Fibroblast of skin of abdomen (primary cell): Measurements from ENCODE around the gene SPATC1L.
"Not testable (repeated sequence)": the region's sequence is repeated elsewhere in the genome, so short reads cannot be mapped to it uniquely, and the experiment has no call there.

Experiments used
- DNase-seq: peaks from one replicate; pipeline ENCODE4 v3.0.0-alpha.2; 2013

SPATC1L gene

DNA sequence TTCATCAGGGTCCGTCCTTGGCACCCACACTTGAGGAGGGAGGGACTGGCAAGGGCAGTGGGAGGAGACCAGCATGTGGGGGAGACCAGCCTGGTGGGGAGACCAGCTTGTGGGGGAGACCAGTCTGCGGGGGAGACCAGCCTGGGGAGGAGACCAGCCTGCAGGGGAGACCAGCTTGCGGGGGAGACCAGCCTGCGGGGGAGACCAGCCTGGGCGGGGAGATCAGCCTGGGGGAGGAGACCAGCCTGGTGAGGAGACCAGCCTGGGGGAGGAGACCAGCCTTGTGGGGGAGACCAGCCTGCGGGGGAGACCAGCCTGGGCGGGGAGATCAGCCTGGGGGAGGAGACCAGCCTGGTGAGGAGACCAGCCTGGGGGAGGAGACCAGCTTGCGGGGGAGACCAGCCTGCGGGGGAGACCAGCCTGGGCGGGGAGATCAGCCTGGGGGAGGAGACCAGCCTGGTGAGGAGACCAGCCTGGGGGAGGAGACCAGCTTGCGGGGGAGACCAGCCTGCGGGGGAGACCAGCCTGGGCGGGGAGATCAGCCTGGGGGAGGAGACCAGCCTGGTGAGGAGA, 836 bp downstream of the SPATC1L start:
- not testable (repeated sequence) for DNase-seq

DNA sequence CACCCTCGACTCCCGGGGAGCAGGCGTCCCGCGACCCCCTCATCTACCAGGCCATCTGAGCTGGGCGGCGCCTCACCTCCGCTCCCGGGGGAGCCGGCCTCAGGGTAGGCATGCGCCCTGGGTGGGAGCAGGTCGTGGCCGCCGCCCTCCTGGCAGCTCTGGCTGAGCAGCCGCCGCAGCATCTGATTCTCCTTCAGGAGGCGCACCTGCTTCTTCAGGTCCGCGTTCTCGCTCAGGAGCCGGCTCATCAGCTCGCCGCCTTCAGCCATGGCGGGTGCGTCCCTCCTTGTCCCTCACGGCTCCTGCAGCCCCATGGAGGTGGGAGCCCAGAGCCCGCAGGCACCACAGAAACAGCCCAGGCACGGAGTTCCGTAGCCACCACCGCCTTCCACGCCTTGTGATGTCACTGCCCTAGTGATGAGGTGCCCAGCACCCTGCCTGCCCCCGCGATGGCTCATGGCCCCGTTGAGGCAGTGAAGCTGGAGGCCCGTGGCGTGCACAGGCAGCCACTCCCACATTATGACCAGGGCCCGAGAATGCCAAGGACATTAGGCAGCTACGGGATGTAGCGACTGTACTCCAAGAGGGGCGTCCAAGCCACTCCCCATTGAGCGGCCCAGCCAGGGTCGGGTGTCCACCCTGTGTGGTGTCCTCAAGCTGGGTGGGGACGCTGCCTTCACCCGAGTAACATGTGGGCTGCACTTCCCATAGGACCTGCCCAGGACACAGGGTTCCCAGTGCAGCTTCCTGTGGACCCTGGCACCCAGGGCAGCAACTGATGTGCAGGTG, 1.5 kb downstream of the SPATC1L start:
- DNase-seq, result no peak

DNA sequence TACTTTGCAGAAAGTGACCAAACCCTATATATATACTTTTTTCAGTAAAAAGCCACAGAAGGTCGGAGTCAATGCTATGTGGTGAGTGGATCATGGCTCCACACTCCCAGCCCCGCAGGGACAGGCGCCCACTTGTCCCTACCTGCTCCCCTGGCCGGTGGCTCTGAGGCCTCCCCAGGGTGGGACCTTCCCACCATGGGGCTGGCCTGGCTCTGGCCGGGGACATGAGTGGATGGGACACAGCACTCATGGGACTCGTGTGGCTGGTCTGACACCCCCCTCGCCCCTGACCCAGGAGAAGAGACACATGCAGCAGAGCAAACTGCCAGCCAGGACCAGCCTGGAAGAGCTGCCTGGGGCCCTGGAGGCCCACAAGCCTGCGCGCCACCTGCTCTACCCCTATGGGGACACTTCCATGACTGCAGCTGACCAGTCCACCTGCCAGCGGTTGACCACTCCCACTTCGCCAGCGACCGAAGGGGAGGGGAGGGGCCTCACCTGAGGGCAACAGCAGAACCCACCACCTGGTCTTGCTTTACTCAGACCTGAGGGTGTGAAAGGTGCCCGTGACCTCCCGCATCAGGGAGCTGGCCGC, 2.2 kb downstream of the SPATC1L start:
- DNase-seq, result no peak

DNA sequence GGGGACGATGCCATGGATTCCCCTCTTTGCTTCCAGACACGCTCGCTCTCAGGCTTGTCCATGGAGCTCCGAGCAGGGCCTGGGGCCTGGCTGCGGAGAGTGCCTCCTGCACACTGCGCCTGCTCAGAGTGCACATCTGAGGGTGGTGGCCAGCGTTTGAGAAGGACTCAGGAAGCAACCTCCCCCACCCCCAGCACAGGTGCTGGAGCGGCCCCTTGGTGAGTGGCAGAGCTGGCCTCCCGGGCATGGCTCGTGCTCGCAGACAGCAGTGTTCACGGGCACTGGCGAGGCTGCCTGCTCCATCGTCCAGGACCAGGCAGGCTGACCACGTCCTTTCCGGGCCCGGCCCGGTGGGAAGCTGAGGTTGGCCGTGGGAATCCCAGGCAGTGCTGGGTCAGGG, 2.8 kb downstream of the SPATC1L start:
- DNase-seq, result no peak

DNA sequence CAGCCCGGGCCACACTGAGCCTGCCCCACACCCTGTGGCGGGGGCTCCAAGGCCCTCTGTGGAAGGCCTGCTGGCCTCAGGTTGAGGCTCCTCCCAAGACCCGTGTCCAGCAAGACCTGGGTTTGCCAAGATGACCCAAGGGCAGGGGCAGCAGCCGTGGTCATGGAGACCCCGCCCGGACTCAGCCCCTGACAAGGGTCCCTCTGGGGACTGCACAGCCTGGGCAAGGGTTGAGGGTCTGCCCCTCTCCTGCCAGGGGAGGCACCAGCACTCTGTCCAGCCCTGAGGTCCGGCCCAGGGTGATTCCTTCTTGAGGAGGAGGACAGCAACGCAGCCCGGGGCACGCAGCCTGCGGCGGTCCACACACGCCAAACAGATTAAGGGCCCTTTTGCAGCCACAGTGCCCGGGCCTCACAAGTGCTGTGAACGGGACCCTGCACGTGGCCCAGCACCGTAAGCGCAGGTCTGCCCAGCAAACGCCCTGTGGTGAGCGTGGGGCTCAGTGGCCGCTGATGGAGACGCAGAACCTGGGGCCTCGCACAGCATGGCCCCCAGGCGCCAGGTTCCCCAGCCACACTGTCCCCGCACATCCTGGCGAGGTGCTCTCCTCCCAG, 3.4 kb downstream of the SPATC1L start:
- DNase-seq, result no peak

DNA sequence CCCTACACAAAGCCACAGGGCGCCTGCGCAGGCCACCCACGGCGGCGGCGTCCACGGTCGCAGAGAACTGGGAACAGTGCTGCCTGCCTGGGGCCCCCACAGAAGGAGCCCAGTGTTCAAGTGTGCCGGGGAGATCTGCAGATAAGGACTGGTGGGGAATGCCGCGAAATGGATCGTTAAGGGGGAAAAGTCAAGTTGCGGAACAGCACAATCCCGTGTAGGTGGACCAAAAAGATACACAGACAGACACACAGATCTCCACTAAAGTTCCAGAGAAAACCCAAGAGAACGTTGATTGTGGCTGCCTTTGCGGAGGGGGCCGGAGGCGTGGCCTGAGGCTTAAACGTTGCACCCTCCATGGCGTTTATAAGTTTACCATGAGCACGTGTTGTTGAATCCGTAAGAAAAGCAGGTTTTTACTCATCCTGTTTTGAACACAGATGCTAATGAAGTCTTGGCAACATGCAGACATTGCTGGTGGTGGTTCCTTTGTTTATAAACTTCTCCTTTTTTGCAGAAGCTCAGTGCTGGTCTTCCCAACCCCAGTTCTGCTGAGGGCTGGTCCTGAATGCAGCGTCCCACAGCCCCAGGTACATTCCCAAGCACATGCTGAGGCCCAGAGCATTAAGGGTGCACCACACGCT, 4.1 kb downstream of the SPATC1L start:
- DNase-seq, result no peak

DNA sequence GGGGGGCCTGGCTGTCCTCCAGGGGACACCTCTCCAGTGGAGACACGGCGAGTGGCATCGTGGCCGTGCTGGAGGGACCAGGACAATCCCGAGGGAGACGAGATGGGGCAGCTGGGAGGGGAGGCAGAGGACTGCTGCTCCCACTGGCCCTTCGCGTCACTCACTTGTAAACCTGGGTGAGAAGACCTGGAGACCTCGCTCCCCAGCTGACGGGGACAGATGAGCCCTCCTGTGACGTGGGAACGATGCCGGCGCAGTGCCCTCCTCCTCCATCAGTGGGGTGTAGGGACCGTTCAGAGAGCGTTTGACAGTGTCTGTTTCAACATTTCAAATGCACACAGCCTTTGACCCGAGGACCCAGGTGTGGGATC, 4.6 kb downstream of the SPATC1L start:
- DNase-seq, result no peak

DNA sequence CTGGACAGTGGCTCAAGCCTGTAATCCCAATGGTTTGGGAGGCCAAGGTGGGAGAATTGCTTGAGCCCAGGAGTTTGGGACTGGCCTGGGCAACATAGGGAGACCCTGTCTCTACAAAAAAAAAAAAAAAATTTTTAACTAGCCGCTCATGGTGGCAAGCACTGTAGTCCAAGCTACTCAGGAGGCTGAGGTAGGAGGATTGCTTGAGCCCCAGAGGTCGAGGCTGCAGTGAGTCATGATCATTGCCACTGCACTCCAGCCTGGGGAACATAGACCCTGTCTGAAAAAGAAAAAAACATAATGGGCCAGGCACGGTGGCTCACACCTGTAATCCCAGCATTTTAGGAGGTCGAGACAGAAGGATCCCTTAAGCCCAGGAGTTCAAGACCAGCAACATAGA, 5.3 kb downstream of the SPATC1L start:
- no peak for DNase-seq

DNA sequence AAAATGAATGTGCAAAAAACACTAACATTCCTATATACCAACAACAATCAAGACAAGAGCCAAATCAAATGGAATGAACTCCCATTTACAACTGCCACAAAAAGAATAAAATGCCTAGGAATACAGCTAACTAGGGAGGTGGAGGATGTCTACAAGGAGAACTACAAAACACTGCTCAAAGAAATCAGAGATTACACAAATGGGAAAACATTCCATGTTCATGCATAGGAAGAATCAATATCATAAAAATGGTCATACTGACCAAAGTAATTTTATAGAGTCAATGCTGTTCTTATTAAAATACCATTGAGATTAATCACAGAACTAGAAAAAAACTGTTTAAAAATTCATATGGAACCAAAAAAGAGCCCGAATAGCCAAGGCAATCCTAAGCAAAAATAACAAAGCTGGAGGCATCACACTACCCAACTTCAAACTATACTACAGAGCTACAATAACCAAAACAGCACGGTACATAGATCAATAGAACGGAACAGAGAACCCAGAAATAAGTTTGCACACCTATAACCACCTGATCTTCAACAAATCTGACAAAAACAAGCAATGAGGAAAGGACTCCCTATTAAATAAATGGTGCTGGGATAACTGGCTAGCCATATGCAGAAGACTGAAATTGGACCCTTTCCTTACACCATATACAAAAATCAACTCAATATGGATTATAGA, 7.7 kb downstream of the SPATC1L start:
- DNase-seq, result not testable (repeated sequence)

DNA sequence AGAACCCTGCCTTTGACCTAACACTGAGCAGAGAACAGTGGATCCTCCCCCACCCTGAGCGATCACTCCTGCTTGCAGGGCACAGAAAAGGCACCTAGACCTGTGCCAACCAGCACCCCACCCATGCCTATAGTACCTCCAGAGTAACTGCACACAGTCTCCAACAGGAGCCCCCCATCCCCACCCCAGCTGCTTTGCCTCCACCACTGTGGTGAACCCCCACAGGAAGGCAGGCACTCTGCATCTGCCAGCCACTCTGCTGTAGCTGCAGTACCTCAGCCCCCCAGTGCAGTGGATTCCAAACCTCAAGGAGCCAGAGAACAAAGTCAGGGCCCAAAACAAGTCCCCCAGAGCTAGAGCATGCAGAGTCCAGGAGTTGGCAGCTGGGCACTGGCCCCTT, 10.7 kb downstream of the SPATC1L start:
- no peak for DNase-seq

DNA sequence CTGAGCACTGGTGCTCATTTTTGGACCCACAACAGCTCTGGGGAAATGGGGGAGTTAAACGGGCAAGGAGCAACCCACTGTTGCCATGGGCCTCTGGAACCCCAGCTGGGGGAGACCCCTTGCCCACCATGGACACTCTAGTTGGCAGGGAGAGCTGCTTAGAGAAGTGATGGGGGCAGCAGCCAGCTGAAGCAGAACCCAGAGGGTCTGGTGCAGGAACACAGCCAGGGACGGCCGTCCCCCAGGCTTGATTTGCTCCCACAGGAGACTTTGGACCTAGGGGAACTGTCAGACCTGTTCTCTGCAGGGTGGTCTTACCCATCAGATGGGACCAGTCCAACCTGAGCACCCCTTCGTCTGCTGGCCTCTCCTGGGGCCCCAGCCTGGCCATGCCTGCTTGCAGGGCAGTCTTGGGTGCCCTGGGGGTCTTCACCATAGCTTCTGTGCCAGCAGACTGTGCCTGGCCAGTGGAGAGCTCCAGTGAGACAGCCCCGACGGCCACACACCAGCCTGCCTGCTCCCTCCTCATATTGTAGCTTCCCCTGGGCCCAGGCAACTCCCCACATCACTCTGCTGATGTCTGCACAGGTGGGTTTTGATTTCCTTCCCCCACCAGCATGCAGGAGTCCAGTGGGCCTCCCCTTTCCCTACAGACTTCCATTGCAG, 11.3 kb downstream of the SPATC1L start:
- no peak for DNase-seq

DNA sequence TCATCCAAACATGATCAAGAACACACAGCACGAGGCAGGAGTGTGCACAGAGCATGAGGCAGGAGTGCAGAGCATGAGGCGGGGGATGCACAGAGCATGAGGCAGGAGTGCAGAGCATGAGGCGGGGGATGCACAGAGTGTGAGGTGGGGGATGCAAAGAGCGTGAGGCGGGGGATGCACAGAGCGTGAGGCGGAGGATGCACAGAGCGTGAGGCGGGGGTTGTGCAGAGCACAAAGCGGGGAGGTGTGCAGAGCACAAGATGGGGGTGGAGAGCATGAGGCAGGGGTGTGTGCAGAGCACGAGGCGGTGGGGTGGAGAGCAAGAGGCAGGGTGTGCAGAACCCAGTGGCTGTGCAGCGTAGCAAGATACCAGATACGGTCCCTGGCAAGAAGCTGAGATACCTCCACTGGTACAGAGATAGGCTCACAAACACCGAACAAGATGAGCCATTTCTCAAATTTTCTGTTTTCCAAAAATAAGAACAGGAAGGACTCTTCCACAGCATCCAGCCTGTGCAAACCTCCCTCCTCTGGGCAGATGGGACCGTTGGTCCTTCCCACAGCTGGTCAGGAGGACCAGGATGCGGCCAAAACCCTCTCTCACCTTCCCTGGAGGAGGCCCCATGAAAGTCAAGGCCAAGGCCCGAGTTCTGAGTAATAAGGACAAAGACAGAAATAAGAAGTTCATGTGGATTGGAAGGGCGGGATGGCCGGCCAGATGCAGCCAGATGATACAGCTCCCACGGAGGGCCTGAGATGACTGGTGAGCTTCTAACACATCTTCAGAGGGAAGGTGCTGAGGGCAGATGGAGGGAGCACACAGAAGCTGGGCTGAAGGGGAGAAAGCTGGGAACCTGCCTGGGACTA, 12.0 kb downstream of the SPATC1L start:
- DNase-seq, result no peak

DNA sequence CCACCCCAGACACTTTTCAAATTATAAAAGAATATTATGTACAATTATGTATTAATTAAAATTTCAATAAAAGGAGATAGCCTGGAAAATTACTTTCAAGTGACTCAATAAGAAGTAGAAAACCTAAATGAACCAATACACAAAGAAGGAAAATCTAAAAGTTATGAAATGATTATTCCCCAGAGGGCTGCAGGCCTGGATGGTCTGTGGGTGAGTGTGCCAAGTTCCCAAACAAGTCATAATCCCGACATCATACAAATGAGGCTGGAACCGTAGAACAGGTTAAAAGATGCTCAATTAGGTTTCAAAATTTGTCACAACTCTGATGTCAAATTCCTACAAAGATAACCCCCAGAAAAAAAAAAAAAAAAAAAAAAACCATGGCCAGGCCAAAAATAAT, 12.7 kb downstream of the SPATC1L start:
- DNase-seq, result no peak

DNA sequence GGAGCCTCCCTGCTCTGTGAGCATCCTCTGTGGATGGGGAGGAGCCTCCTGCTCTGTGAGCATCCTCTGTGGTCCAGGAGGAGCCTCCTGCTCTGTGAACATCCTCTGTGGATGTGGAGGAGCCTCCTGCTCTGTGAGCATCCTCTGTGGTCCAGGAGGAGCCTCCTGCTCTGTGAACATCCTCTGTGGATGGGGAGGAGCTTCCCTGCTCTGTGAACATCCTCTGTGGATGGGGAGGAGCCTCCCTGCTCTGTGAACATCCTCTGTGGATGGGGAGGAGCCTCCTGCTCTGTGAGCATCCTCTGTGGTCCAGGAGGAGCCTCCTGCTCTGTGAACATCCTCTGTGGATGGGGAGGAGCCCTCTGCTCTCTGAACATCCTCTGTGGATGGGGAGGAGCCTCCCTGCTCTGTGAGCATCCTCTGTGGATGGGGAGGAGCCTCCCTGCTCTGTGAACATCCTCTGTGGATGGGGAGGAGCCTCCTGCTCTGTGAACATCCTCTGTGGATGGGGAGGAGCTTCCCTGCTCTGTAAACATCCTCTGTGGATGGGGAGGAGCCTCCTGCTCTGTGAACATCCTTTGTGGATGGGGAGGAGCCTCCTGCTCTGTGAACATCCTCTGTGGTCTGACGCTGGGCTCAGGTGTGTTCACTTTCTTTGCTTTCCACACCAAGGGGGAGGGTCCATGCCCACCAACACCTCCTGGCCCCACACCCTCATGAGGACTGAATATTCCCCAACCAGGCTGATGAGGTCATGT, 13.6 kb downstream of the SPATC1L start:
- DNase-seq, result not testable (repeated sequence)

DNA sequence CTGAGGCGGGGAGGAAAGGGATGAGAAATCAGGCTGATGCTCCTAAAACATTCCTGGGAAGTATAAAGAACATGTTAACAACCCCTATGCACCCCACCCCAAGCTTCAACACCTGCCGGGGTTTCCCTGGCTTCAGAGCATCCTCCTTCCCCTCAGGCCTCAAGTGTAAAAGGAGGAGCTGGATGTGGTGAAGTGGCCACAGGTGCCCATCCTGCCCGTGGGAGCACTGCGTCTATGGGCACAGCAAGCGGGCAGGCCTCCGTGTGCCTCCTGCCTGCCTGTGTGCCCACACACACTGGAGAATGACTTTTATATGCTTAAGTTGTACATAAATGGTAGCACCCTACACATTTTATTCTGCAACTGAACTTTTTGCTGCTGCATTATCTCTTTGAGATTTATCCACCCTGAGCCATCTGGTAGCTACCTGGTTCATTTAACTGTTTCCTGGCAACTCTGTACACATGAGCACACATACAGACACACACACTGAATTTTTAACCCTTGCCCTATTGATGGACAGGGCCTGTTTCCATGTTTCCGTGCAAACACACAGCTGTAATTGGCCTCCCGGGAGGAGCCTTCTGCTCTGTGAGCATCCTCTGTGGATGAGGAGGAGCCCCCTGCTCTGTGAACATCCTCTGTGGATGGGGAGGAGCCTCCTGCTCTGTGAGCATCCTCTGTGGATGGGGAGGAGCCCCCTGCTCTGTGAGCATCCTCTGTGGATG, 15.4 kb downstream of the SPATC1L start:
- no peak for DNase-seq

DNA sequence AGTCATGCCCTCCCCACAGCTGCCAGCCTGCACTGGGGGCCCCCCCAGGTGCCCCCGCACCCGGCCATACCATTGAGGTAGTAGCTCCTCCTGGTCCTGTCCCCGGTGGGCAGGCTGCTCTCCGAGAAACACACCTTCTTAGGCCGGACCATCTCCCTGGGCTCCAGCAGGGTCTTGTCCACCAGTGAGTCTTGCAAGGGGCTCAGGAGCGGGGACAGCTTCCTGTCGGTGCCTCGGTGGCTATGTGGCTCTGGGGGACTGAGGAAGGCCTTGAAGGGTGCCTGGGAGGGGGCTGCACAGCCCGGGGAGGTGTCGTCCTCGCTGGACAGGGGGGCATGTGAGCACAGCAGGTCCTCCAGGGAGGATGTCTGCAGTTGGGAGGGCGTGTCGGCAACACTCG, 16.0 kb downstream of the SPATC1L start:
- no peak for DNase-seq

DNA sequence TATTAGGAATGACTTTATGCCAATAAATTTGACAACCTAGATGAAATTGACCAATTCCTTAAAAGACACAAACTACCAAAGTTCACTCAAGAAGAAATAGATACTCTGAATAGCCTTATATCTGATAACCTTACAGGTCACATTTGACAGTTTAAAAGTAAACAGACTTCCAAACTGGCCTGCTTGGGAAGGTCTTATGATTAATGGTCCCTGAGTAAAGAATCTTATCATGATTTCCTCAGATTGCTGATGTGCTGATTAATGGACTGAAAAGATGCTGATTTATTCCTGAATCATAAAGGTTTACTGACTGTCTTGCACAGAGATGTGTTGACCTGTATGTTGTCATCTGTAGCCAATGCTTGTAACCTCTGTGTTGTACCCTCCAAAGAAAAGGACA, 19.2 kb downstream of the SPATC1L start:
- DNase-seq, result no peak

DNA sequence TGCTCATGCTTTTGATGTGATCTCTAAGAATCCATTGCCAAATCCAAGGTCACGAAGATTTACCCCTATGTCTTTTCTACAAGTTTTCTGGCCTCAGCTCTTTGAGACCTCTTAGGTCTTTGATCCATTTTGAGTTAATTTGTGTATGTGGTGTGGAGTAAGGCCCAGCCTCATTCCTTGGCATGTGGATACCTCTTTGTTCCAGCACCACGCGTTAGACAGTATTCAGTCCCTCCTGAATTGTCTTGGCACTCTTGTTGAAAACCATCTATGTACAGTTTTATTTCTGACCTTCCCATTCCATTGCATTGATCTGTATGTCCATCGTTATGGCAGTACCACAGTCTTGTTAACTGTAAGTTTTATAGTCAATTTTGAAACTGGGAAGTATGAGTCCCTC, 20.9 kb downstream of the SPATC1L start:
- DNase-seq, result no peak
